ENCODE measurements around the gene UVSSA. TPM values are rescaled to one million over a fixed set of nuclear protein-coding genes. Genes with fewer than 3 reads are reported as not detected.

The UVSSA gene
- total and polyA plus RNA-seq, 9 of the 15 experiments (the other 6 are each of a cell fraction or from before 2014, with no cell fraction given): 0.21 to 14.6 (median 3.3) TPM

- TF ChIP-seq ZNF318 (IDR thresholded peaks at IDR 0.05; ENCODE audit: borderline replicate concordance in 1 of 2, low read depth in 1 of 2) (no peak), ZNF253 (CRISPR knock-in tag; conservative IDR thresholded peaks at IDR 0.05) (no peak), MITF (IDR thresholded peaks at IDR 0.05) (no peak), HMG20B (CRISPR knock-in tag; IDR thresholded peaks at IDR 0.05) (no peak)
Observed at GRCh38 chr4:1345903-1346780, 866 bp upstream of the UVSSA start (continued).

Data from K562 (cell line).